Activated CD4-positive, alpha-beta T cell treated with anti-CD3 and anti-CD28 coated beads for 4 hours (primary cell): ENCODE results near the gene KRTAP25-1.

ENCODE experiments used
- DNase-seq, 2 donors: peaks; one replicate each; pipeline ENCODE4 v3.0.0-alpha.2; 2020

KRTAP25-1 gene

GRCh38 chr21:30289215-30289614 is at the start of gene KRTAP25-1:
Gene KRTAP25-1, minus strand, starts transcription at chr21:30289514. Its CDS starts 24 bp downstream, at chr21:30289490.
- no peak for DNase-seq

GRCh38 chr21:30338717-30339116 is 49.4 kb upstream of the KRTAP25-1 start:
- no peak for DNase-seq

- no peak for DNase-seq
Measured at GRCh38 chr21:30337772-30338171, 48.5 kb upstream of the KRTAP25-1 start.

GRCh38 chr21:30337276-30337744 is 48.0 kb upstream of the KRTAP25-1 start, which contains the start of gene KRTAP27-1:
Gene KRTAP27-1, minus strand, starts transcription at chr21:30337694. Its CDS starts 26 bp downstream, at chr21:30337668.
- DNase-seq: no peak

- DNase-seq: no peak
Measured at GRCh38 chr21:30336596-30336995, 47.3 kb upstream of the KRTAP25-1 start.

GRCh38 chr21:30333736-30334135 is 44.4 kb upstream of the KRTAP25-1 start:
- no peak for DNase-seq

GRCh38 chr21:30332681-30333080 is 43.4 kb upstream of the KRTAP25-1 start:
- DNase-seq: no peak

- DNase-seq: no peak
Measured at GRCh38 chr21:30329203-30329875, 40.0 kb upstream of the KRTAP25-1 start.

GRCh38 chr21:30326390-30326789 is 37.1 kb upstream of the KRTAP25-1 start:
- no peak for DNase-seq

- DNase-seq: no peak
Measured at GRCh38 chr21:30320215-30320614, 30.9 kb upstream of the KRTAP25-1 start, which contains the start of gene KRTAP26-1. Gene KRTAP26-1, minus strand, starts transcription at chr21:30320315. Its CDS starts 280 bp downstream, at chr21:30320035.

GRCh38 chr21:30315701-30316100 is 26.4 kb upstream of the KRTAP25-1 start:
- DNase-seq: no peak

- DNase-seq: no peak
Measured at GRCh38 chr21:30306884-30307283, 17.6 kb upstream of the KRTAP25-1 start.

GRCh38 chr21:30305136-30305535 is 15.8 kb upstream of the KRTAP25-1 start:
- no peak for DNase-seq

- DNase-seq: no peak
Measured at GRCh38 chr21:30282850-30283249, 6.5 kb downstream of the KRTAP25-1 start, which contains the start of gene KRTAP24-1. Gene KRTAP24-1, minus strand, starts transcription at chr21:30282950. Its CDS starts 18 bp downstream, at chr21:30282932.

- no peak for DNase-seq
Measured at GRCh38 chr21:30271611-30272010, 17.7 kb downstream of the KRTAP25-1 start.

GRCh38 chr21:30271156-30271555 is 18.2 kb downstream of the KRTAP25-1 start:
- DNase-seq: no peak

GRCh38 chr21:30269803-30270530 is 19.3 kb downstream of the KRTAP25-1 start:
- DNase-seq: no peak

GRCh38 chr21:30268608-30269197 is 20.6 kb downstream of the KRTAP25-1 start:
- DNase-seq: no peak

- no peak for DNase-seq
Measured at GRCh38 chr21:30257773-30258172, 31.5 kb downstream of the KRTAP25-1 start.

GRCh38 chr21:30256100-30256499 is 33.2 kb downstream of the KRTAP25-1 start:
- no peak for DNase-seq

- no peak for DNase-seq
Measured at GRCh38 chr21:30255679-30256078, 33.6 kb downstream of the KRTAP25-1 start.

- no peak for DNase-seq
Measured at GRCh38 chr21:30251781-30252180, 37.5 kb downstream of the KRTAP25-1 start.

- DNase-seq: no peak
Measured at GRCh38 chr21:30249936-30250335, 39.4 kb downstream of the KRTAP25-1 start.

GRCh38 chr21:30248844-30249243 is 40.5 kb downstream of the KRTAP25-1 start:
- DNase-seq: no peak
